K562 (cell line): ENCODE measurements around the gene VTN. TPM values are rescaled to one million over a fixed set of nuclear protein-coding genes. Genes with fewer than 3 reads are reported as not detected.

Experiments
- ATAC-seq: fragments of 200-7000 bp; cut with Tn5 transposase; 3 replicates; pipeline ENCODE4 v1.9.1; 2020; ENCODE audit warnings: moderate library complexity
- BruUV-seq: library from RNA; stranded (reverse); fragments of 400-500 nt; replicated peaks from 2 replicates; lab custom pipeline; 2021; lab: Mats Ljungman, UMichigan
- CTCF ChIA-PET: fragments of 300-600 bp; formaldehyde crosslinking; extraction: SDS; loops from one replicate; lab custom pipeline; 2021; ENCODE audit warnings: low intra/inter-chr PET ratio; lab: Yijun Ruan, JAX
- POLR2A ChIA-PET: fragments of 300-600, 350-650 bp; sonication (Branson Sonifier 250); formaldehyde crosslinking; extraction: SDS; loops from one replicate; lab custom pipeline; 2021; ENCODE audit warnings: antibody characterized with exemption, inconsistent platforms; lab: Yijun Ruan, JAX
- DNase-seq, 4 experiments: peaks; one replicate each; pipeline versions ENCODE4 v3.0.0 to v3.0.0-alpha.2; 2011 to 2018; ENCODE audit warnings: low spot score in 3 of 4, mixed read lengths in 3 of 4; ENCODE audit errors: extremely low read depth in 1 of 4
- FAIRE-seq: peaks from 2 replicates; lab custom pipeline; 2011; peaks lifted over from hg19 to GRCh38; lab: Jason Lieb, UNC
- H2AFZ ChIP-seq: 2 replicates; pipeline ENCODE4 v1.6.0; 2011; ENCODE audit warnings: low read depth, low read length, control low read depth, inconsistent platforms
- H3K27ac ChIP-seq: fragments of 200-600 bp; 3 replicates; pipeline ENCODE4 v1.8.0; 2011; ENCODE audit warnings: low read depth, mild to moderate bottlenecking, control low read depth, inconsistent platforms, low read length, moderate library complexity, mixed read lengths; ENCODE audit errors: extremely low read depth
- H3K27me3 ChIP-seq, 2 experiments: fragments of 300-600 bp in 1 of 2; 2 replicates in 1 of 2; 3 replicates in 1 of 2; pipeline versions ENCODE4 v1.6.0 to v1.8.0; 2011; ENCODE audit warnings: inconsistent platforms in 2 of 2, low read length in 2 of 2, mild to moderate bottlenecking in 1 of 2, mixed read lengths in 1 of 2, moderate library complexity in 1 of 2; ENCODE audit not compliant: control insufficient read depth in 2 of 2, insufficient read depth in 2 of 2
- H3K36me3 ChIP-seq: fragments of 300-600 bp; 3 replicates; pipeline ENCODE4 v1.8.0; 2011; ENCODE audit warnings: mild to moderate bottlenecking, low read length, inconsistent platforms; ENCODE audit not compliant: control insufficient read depth, insufficient read depth
- H3K4me1 ChIP-seq, 2 experiments: fragments of 200-600 bp in 1 of 2; replicated peaks in 1 of 2; 2 replicates in 1 of 2; 3 replicates in 1 of 2; pipeline versions ENCODE4 v1.5.1 to v1.8.0; 2011; ENCODE audit warnings: inconsistent platforms in 2 of 2, low read length in 2 of 2, mild to moderate bottlenecking in 1 of 2, mixed read lengths in 1 of 2, moderate library complexity in 1 of 2; ENCODE audit not compliant: control insufficient read depth in 2 of 2, insufficient read depth in 2 of 2
- H3K4me2 ChIP-seq: 2 replicates; pipeline ENCODE4 v1.6.1; 2011; ENCODE audit warnings: low read length, control low read depth, inconsistent platforms, mixed read lengths; ENCODE audit not compliant: insufficient read depth
- H3K4me3 ChIP-seq: fragments of 200-600 bp; sonication (generic), shearing (Covaris generic); 2 replicates; pipeline ENCODE4 v1.5.1; 2016; ENCODE audit warnings: control low read depth, inconsistent platforms
- H3K79me2 ChIP-seq: fragments of 200-600 bp; 3 replicates; pipeline ENCODE4 v1.8.0; 2011; ENCODE audit warnings: low read length, inconsistent platforms; ENCODE audit not compliant: control insufficient read depth, insufficient read depth
- H3K9ac ChIP-seq, 2 experiments: 2 replicates each; pipeline versions ENCODE4 v1.6.0 to v1.6.1; 2011; ENCODE audit warnings: low read depth in 2 of 2, low read length in 2 of 2, control low read depth in 1 of 2, inconsistent platforms in 1 of 2, mild to moderate bottlenecking in 1 of 2, mixed read lengths in 1 of 2; ENCODE audit not compliant: insufficient read depth in 1 of 2
- H3K9me1 ChIP-seq: one replicate; pipeline ENCODE4 v1.6.0; 2011; ENCODE audit warnings: inconsistent platforms, mild to moderate bottlenecking, low read length, moderate library complexity; ENCODE audit not compliant: control insufficient read depth, insufficient read depth
- H3K9me3 ChIP-seq: replicated peaks from 2 replicates; pipeline ENCODE4 v1.5.1; 2011; ENCODE audit warnings: low read depth, low read length, inconsistent platforms; ENCODE audit not compliant: control insufficient read depth, insufficient read depth
- H4K20me1 ChIP-seq: replicated peaks from 2 replicates; pipeline ENCODE4 v1.6.1; 2011; ENCODE audit warnings: low read length, inconsistent platforms, mixed read lengths; ENCODE audit not compliant: control insufficient read depth, insufficient read depth
- CHD1 ChIP-seq: fragments of 200-600 bp; sonication (generic); IDR thresholded peaks from one replicate; pipeline ENCODE4 v1.6.1; 2012; ENCODE audit warnings: mild to moderate bottlenecking, moderate library complexity, low read length, inconsistent platforms
- KHSRP ChIP-seq: fragments of 450-650 bp; IDR thresholded peaks from 2 replicates; pipeline ENCODE4 v1.6.1; 2017
- MAFF ChIP-seq: IDR thresholded peaks from 2 replicates; pipeline ENCODE4 v1.6.1; 2012; ENCODE audit warnings: low read length, improper control_type of control experiment
- PTRF ChIP-seq: fragments of 450-650 bp; IDR thresholded peaks from 2 replicates; pipeline ENCODE4 v1.6.1; 2016; ENCODE audit warnings: mild to moderate bottlenecking, missing genetic modification characterization, missing compliant biosample characterization
- RBFOX2 ChIP-seq: fragments of 200-400 bp; formaldehyde crosslinking; IDR thresholded peaks from 2 replicates; pipeline ENCODE4 v1.6.1; 2017; ENCODE audit warnings: low read depth, mild to moderate bottlenecking, low read length, moderate library complexity
- RERE ChIP-seq: sonication (generic); formaldehyde crosslinking; IDR thresholded peaks from 2 replicates; pipeline ENCODE4 v1.8.0; 2023; ENCODE audit warnings: missing genetic modification reagents, mild to moderate bottlenecking, borderline replicate concordance
- SMAD4 ChIP-seq: fragments of 250-450 bp; sonication (Bioruptor Pico); conservative IDR thresholded peaks from 2 replicates; pipeline ENCODE4 v1.8.0; 2021; ENCODE audit warnings: inconsistent platforms, mild to moderate bottlenecking, moderate library complexity
- TSHZ1 ChIP-seq: fragments of 250-450 bp; sonication (Bioruptor Pico); IDR thresholded peaks from 2 replicates; pipeline ENCODE4 v1.4.0; 2020; ENCODE audit warnings: mild to moderate bottlenecking, moderate library complexity
- WGBS: fragments of 100-300 bp; shearing (Covaris generic); methylation state at CpG from one replicate; pipeline ENCODE4 v1.1.6; 2016; ENCODE audit warnings: low coverage, mixed read lengths; ENCODE audit not compliant: insufficient coverage; ENCODE audit errors: missing lambda C conversion rate; 5-methylcytosine and 5-hydroxymethylcytosine counted together
- in situ Hi-C: fragments of 300-500 bp; cut with MboI; formaldehyde crosslinking; loops from 4 replicates; pipeline ENCODE4 v1.15.0; 2018; ENCODE audit warnings: inconsistent platforms, mixed read lengths
- intact Hi-C: fragments of 100-400 bp; cut with micrococcal nuclease; formaldehyde crosslinking; loops from 2 replicates; pipeline ENCODE4 v1.14.2; 2022
- polyA plus RNA-seq, 8 experiments: library from polyadenylated mRNA; depleted of rRNA in 4 of 8; stranded (reverse) in 5 of 8; unstranded in 3 of 8; fragments of >200 nt; fragmentation: Nextera tagmentation in 2 of 8; fragmentation: Illumina TruSeq in 1 of 8; extraction: Ambion mirVana in 2 of 8; extraction: Trizol in 1 of 8; gene quantifications; 2 replicates each; pipeline versions ENCODE4 v1.2.1 to v1.2.3, GENCODE V29; 2011 to 2014; ENCODE audit warnings: inconsistent platforms in 1 of 8, missing spikeins in 1 of 8
- total RNA-seq, 7 experiments: library from RNA; depleted of rRNA in 6 of 7; stranded (reverse); fragments of >200 nt in 6 of 7; fragmentation: Illumina TruSeq in 2 of 7; extraction: Trizol in 2 of 7; gene quantifications; 2 replicates each; pipeline versions ENCODE4 v1.2.1 to v1.2.3, GENCODE V29; 2011 to 2021; ENCODE audit warnings: low replicate concordance in 1 of 7

Gene VTN
- total and polyA plus RNA-seq, 9 of the 15 experiments (the other 6 are each of a cell fraction or from before 2014, with no cell fraction given): 0.13 to 1.0 (median 0.29) TPM; not detected in 1

GRCh38 chr17:28319598-28319935, 50.5 kb downstream of the VTN start (continued):
- TF ChIP-seq RERE: no peak
- TF ChIP-seq CHD1: peak; percentile 31

- H3K27me3 ChIP-seq: no peaks in the 10 kb centered on the region
- peaks cover 32 to 43% of the 10 kb centered on the region in 2 experiments for H3K4me1 ChIP-seq
- intact Hi-C loops (loop anchor here (2.0 kb wide), 1 partner anchor 16 kb away; the partner anchor contains the start of genes IFT20 and TNFAIP1), in situ Hi-C loops (no loop called here)
- ATAC-seq (peak; percentile 96), FAIRE-seq (peak; percentile 93), DNase-seq (peak; percentile 96 to 99 (median 97))
- H3K79me2 ChIP-seq: peaks cover 71% of the 10 kb centered on the region
- 0 out of 2 replicates have a peak, but pooled peaks cover 12% of the 10 kb centered on the region for H4K20me1 ChIP-seq
- peak within 1 kb of the TSS; percentile 56 for H3K4me3 ChIP-seq
- H2AFZ ChIP-seq: peak within 1 kb of the TSS; percentile 82
- H3K36me3 ChIP-seq: peaks cover 29% of the 10 kb centered on the region
- under 1% methylated on average over 71 of the region's 72 CpGs for WGBS
- H3K27ac ChIP-seq: peak within 1 kb of the TSS; percentile 81
- POLR2A ChIA-PET: interaction anchor here (0.6 to 4.9 kb wide), 7 partner anchors 10 to 915 kb away, joined by 3 to 62 read pairs (median 3); partner anchors contain the start of genes IFT20 and TNFAIP1
- peak within 1 kb of the TSS; percentile 93 for H3K4me2 ChIP-seq
- no peaks in the 10 kb centered on the region for H3K9me1 ChIP-seq
- no peaks in the 10 kb centered on the region for H3K9me3 ChIP-seq
- BruUV-seq: no TSS peak
- H3K9ac ChIP-seq: peak within 1 kb of the TSS; percentile 78 to 99
- CTCF ChIA-PET: no interaction called here
- TF ChIP-seq MAFF (no peak), SMAD4 (CRISPR knock-in tag) (peak; percentile 37), RBFOX2 (peak; percentile 98), PTRF (tag) (no peak), TSHZ1 (CRISPR knock-in tag) (no peak), KHSRP (no peak)
These were observed 51.1 kb downstream of the VTN start, which contains the start of gene TMEM97 for GRCh38 chr17:28318759-28319597. Gene TMEM97, plus strand, starts transcription at chr17:28319200. Its CDS starts 40 bp downstream, at chr17:28319240.
